Ishikawa (cell line): ENCODE results near the gene TTF1.

Source experiments
- CEBPB ChIP-seq: IDR thresholded peaks from 2 replicates; pipeline ENCODE4 v1.6.1; 2012
- CREB1 ChIP-seq: IDR thresholded peaks from 2 replicates; pipeline ENCODE4 v1.6.1; 2012; ENCODE audit warnings: low read depth
- EGR1 ChIP-seq: IDR thresholded peaks from 2 replicates; pipeline ENCODE4 v1.6.1; 2012
- EP300 ChIP-seq: IDR thresholded peaks from 2 replicates; pipeline ENCODE4 v1.6.1; 2012; ENCODE audit warnings: borderline replicate concordance
- NFIC ChIP-seq: IDR thresholded peaks from 2 replicates; pipeline ENCODE4 v1.6.1; 2012
- RAD21 ChIP-seq: IDR thresholded peaks from 2 replicates; pipeline ENCODE4 v1.6.1; 2012; ENCODE audit warnings: low read depth
- TCF12 ChIP-seq: IDR thresholded peaks from 2 replicates; pipeline ENCODE4 v1.6.1; 2012; ENCODE audit warnings: low read depth
- TEAD4 ChIP-seq: IDR thresholded peaks from 2 replicates; pipeline ENCODE4 v1.6.1; 2012
- YY1 ChIP-seq: IDR thresholded peaks from 2 replicates; pipeline ENCODE4 v1.6.1; 2012; ENCODE audit warnings: low read depth
- ZBTB7A ChIP-seq: IDR thresholded peaks from 2 replicates; pipeline ENCODE4 v1.6.1; 2012; ENCODE audit warnings: low read depth
- TF ChIP-seq, protein P1 (sequence below): IDR thresholded peaks from 2 replicates; pipeline ENCODE4 v1.6.1; 2012; ENCODE audit warnings: low read depth, mild to moderate bottlenecking
- TF ChIP-seq, protein P2 (sequence below): IDR thresholded peaks from 2 replicates; pipeline ENCODE4 v1.6.1; 2012

DNA sequence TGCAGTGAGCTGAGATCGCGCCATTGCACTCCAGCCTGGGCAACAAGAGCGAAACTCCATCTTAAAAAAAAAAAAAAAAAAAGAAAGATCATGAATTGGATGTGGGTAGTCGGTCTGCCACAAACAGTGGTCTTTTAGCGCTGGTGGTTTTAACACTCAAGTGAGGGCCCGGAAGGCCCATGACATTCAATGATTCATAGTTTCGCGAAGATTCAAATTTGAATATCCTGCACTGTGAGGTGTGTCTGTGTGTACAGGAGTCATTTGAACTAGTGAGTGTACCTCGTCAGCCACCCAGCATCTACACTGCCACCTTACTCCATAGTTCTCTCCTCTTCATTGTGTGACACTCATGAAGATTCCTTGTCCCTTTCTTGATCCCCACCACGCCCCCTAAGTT is 44.6 kb upstream of the TTF1 start:
- TF ChIP-seq CEBPB (no peak), CREB1 (no peak), EP300 (no peak), YY1 (no peak), TCF12 (no peak), RAD21 (no peak), NFIC (no peak), ZBTB7A (no peak), TEAD4 (no peak), EGR1 (no peak)
- TF ChIP-seq, protein P1, sequence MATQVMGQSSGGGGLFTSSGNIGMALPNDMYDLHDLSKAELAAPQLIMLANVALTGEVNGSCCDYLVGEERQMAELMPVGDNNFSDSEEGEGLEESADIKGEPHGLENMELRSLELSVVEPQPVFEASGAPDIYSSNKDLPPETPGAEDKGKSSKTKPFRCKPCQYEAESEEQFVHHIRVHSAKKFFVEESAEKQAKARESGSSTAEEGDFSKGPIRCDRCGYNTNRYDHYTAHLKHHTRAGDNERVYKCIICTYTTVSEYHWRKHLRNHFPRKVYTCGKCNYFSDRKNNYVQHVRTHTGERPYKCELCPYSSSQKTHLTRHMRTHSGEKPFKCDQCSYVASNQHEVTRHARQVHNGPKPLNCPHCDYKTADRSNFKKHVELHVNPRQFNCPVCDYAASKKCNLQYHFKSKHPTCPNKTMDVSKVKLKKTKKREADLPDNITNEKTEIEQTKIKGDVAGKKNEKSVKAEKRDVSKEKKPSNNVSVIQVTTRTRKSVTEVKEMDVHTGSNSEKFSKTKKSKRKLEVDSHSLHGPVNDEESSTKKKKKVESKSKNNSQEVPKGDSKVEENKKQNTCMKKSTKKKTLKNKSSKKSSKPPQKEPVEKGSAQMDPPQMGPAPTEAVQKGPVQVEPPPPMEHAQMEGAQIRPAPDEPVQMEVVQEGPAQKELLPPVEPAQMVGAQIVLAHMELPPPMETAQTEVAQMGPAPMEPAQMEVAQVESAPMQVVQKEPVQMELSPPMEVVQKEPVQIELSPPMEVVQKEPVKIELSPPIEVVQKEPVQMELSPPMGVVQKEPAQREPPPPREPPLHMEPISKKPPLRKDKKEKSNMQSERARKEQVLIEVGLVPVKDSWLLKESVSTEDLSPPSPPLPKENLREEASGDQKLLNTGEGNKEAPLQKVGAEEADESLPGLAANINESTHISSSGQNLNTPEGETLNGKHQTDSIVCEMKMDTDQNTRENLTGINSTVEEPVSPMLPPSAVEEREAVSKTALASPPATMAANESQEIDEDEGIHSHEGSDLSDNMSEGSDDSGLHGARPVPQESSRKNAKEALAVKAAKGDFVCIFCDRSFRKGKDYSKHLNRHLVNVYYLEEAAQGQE, result no peak
- TF ChIP-seq, protein P2, sequence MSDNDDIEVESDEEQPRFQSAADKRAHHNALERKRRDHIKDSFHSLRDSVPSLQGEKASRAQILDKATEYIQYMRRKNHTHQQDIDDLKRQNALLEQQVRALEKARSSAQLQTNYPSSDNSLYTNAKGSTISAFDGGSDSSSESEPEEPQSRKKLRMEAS, result no peak
